Right lobe of liver (tissue), 4 donors: Measurements from ENCODE around the gene TEX36.

ENCODE experiments used
- POLR2A ChIP-seq: fragments of 450-650 bp; IDR thresholded peaks from one replicate; pipeline ENCODE4 v1.6.1; 2017; ENCODE audit warnings: antibody characterized with exemption, mild to moderate bottlenecking
- TF ChIP-seq, protein P1 (sequence below), 4 donors: fragments of 200-600 bp in 3 of 4; fragments of 450-650 bp in 1 of 4; IDR thresholded peaks; one replicate each; pipeline versions ENCODE4 v1.5.1 to v1.8.0; 2016 to 2022; ENCODE audit warnings: antibody characterized with exemption in 4 of 4, mild to moderate bottlenecking in 2 of 4
- donor health status: DM: no; HTN: no; CAD: no.
- donor health status: DM: no; HTN: no; CAD: no.
- donor health status: DM: no; HTN: yes; CAD: no.

DNA sequence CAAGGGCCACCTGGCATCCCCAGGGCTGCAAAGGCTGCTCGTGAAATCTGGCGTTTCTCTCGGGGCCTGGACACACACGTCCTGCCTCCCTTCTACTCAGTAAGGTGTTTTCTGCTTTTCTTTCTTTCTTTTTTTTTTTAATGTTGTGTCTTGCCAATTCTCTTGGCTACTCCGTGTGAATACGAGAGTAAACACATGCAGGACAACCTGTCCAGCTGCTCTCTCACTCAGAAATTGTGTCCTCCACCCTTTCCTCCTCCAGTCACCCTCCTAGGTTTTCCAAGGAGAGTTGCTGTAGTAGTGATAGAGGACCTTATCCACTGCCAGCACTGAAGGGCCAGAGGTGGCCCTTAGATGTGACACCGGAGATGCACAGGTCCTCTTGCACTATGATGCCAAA, 858 bp upstream of the TEX36 start:
- TF ChIP-seq, protein P1, sequence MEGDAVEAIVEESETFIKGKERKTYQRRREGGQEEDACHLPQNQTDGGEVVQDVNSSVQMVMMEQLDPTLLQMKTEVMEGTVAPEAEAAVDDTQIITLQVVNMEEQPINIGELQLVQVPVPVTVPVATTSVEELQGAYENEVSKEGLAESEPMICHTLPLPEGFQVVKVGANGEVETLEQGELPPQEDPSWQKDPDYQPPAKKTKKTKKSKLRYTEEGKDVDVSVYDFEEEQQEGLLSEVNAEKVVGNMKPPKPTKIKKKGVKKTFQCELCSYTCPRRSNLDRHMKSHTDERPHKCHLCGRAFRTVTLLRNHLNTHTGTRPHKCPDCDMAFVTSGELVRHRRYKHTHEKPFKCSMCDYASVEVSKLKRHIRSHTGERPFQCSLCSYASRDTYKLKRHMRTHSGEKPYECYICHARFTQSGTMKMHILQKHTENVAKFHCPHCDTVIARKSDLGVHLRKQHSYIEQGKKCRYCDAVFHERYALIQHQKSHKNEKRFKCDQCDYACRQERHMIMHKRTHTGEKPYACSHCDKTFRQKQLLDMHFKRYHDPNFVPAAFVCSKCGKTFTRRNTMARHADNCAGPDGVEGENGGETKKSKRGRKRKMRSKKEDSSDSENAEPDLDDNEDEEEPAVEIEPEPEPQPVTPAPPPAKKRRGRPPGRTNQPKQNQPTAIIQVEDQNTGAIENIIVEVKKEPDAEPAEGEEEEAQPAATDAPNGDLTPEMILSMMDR (IDR thresholded peaks at IDR 0.05), result no peak
- no peak for TF ChIP-seq POLR2A
